ENCODE results near the gene SFXN1. TPM values are rescaled to one million over a fixed set of nuclear protein-coding genes. Genes with fewer than 3 reads are reported as not detected.
"Not testable (repeated sequence)": the region's sequence is repeated elsewhere in the genome, so short reads cannot be mapped to it uniquely, and the experiment has no call there.

SFXN1 gene
- total and polyA plus RNA-seq, 8 donors, result 29.2 to 47.2 (median 38.9) TPM

DNA sequence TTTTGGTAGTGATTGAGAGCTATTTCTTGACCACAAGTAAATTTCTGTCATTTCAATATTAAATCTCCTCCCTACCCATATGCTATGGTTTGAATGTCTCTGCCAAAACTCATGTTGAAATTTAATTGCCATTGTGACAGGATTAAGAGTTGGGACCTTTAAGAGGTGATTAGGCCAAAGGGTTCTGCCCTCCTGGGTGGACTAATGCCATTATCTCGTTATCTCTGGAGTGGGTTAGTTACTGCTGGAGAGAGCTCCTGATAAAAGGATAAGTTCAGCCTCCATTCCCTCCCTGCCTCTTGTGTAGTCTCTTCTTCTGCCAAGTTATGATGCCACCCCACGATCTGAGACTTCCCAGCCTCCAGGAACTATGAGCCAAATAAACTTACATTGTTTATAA, 30.8 kb upstream of the SFXN1 start:
- intact Hi-C loops (cut with DNase I), result no loop called here
- no peak overlapping the region for H3K27ac ChIP-seq
- H3K36me3 ChIP-seq, result no peaks in the 10 kb centered on the region
- peaks cover 5 to 15% of the 10 kb centered on the region in 2 donors for H3K4me1 ChIP-seq
- H3K27me3 ChIP-seq, result peaks cover 22 to 91% of the 10 kb centered on the region in 2 donors
- ATAC-seq (no peak), DNase-seq (no peak)
- TF ChIP-seq CTCF (IDR thresholded peaks at IDR 0.05), result no peak
- H3K9me3 ChIP-seq, result no peaks in the 10 kb centered on the region
- no peak overlapping the region for H3K4me3 ChIP-seq

DNA sequence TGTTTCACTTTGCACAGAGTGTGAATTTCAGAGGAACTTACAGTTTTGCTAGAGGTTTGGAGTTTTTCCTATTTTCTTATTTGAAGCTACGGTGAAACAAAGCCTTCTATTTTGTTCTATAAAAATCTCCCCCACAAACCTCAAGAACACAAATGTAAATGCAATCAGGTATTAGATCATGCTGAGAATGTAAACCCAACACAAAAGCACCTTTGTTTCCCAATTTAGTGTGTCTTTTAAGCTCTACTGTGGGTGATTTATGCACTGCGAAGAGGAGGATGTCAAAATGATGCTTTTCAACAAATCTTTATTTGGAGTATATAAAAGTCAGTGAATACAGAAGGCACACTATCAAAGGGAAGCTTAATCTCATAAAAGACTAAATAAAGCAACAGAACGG, 30.1 kb upstream of the SFXN1 start:
- TF ChIP-seq CTCF (IDR thresholded peaks at IDR 0.05), result no peak
- Histone ChIP-seq H3K4me1 (peaks cover 5 to 15% of the 10 kb centered on the region in 2 donors), H3K27ac (no peak overlapping the region), H3K9me3 (no peaks in the 10 kb centered on the region), H3K27me3 (peaks cover 19 to 91% of the 10 kb centered on the region in 2 donors), H3K36me3 (no peaks in the 10 kb centered on the region), H3K4me3 (no peak overlapping the region)
- intact Hi-C loops (cut with DNase I), result no loop called here
- DNase-seq, result no peak
- no peak for ATAC-seq

DNA sequence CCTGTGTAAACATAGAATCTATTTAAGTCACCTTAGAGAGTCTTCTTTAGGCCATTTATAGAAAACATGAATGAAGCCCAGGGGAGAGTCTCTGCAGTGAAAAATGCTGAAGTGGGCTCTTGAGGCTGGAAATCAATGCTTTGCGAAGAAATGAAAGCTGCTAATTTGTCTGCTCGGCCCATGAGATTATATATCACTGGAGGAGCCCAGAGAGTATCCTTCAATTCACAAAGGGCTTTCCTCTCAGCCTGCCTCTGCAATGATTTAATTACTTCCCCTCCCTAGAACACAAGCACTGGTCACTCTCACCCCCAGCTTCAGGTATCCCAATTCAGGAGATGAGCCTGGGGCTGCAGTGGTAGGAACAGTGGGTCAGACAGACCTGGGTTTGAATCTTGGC, 26.2 kb upstream of the SFXN1 start:
- no peaks in the 10 kb centered on the region for H3K36me3 ChIP-seq
- DNase-seq (no peak), ATAC-seq (no peak)
- TF ChIP-seq CTCF (IDR thresholded peaks at IDR 0.05), result no peak
- intact Hi-C loops (cut with DNase I), result no loop called here
- no peaks in the 10 kb centered on the region for H3K9me3 ChIP-seq
- H3K4me3 ChIP-seq, result no peak overlapping the region
- peaks cover 0 to 80% of the 10 kb centered on the region in 2 donors for H3K27me3 ChIP-seq
- no peaks in the 10 kb centered on the region for H3K4me1 ChIP-seq
- H3K27ac ChIP-seq, result no peak overlapping the region

- H3K4me1 ChIP-seq; ATAC-seq; intact Hi-C loops (cut with DNase I): not testable (repeated sequence)
These were observed 24.0 kb upstream of the SFXN1 start for GRCh38 chr5:175454338-175454737.

DNA sequence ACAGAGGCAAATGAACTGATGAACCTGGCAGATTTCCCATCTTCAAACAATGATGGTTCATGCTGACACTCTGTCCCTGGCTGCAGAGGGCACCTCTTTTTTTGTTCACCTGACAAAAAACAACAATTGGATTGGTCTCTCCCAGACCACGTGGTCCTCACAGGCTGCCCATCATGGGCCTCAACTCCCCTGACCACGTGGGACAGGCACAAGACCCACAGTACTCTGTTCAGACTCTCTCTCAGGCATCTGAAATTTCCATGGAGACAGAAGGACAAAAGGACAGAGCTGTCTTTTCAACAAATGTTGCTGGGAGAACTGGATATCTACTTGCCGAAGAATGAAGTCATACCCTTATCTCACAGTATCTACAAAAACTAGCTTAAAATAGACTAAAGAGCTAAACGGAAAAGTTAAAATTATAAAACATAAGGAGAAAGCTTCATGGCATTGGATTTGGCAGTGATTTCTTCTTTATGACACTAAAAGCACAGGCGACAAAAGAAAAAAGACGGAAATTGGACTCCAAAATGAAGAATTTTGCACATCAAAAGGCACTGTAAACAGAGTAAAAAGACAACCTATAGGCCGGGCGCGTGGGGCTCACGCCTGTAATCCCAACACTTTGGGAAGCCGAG, 22.1 kb upstream of the SFXN1 start:
- DNase-seq (no peak), ATAC-seq (no peak)
- Histone ChIP-seq H3K27me3 (peaks cover 4 to 61% of the 10 kb centered on the region in 2 donors), H3K4me1 (no peaks in the 10 kb centered on the region), H3K4me3 (no peak overlapping the region), H3K9me3 (no peaks in the 10 kb centered on the region), H3K36me3 (no peaks in the 10 kb centered on the region), H3K27ac (no peak overlapping the region)
- no peak for TF ChIP-seq CTCF (IDR thresholded peaks at IDR 0.05)
- intact Hi-C loops (cut with DNase I), result no loop called here

More at GRCh38 chr5:175454338-175454737, 24.0 kb upstream of the SFXN1 start:
- not testable (repeated sequence) for H3K9me3 ChIP-seq, H3K36me3 ChIP-seq, H3K4me3 ChIP-seq, DNase-seq, H3K27ac ChIP-seq
- peaks cover 4 to 74% of the 10 kb centered on the region in 2 donors for H3K27me3 ChIP-seq

GRCh38 chr5:175457466-175457865, 20.9 kb upstream of the SFXN1 start:
- H3K4me1 ChIP-seq, result no peaks in the 10 kb centered on the region
- no peaks in the 10 kb centered on the region for H3K9me3 ChIP-seq
- no peak for TF ChIP-seq CTCF (IDR thresholded peaks at IDR 0.05)
- DNase-seq (no peak), ATAC-seq (no peak)
- H3K27me3 ChIP-seq, result peaks cover 4 to 51% of the 10 kb centered on the region in 2 donors
- no peaks in the 10 kb centered on the region for H3K36me3 ChIP-seq
- no peak overlapping the region for H3K27ac ChIP-seq
- intact Hi-C loops (cut with DNase I), result no loop called here
- no peak overlapping the region for H3K4me3 ChIP-seq
